A549 (cell line): ENCODE measurements around the gene ZFP69. TPM values are rescaled to one million over a fixed set of nuclear protein-coding genes. Genes with fewer than 3 reads are reported as not detected.

Experiments
- ATAC-seq, 2 experiments: fragments of 200-7000 bp in 1 of 2; fragments of >200 bp in 1 of 2; cut with Nextera tagmentation in 1 of 2; cut with Tn5 transposase in 1 of 2; 3 replicates each; pipeline versions ENCODE4 v1.8.0 to v1.9.1; 2018 to 2020; ENCODE audit warnings: mild to moderate bottlenecking in 1 of 2, moderate library complexity in 1 of 2
- CTCF ChIA-PET: fragments of 300-600 bp; sonication (Branson Sonifier 250); formaldehyde crosslinking; extraction: SDS; loops from one replicate; lab custom pipeline; 2021; ENCODE audit warnings: antibody characterized with exemption, inconsistent platforms; lab: Yijun Ruan, JAX
- POLR2A ChIA-PET: fragments of 350-600 bp; formaldehyde crosslinking; extraction: SDS; loops from one replicate; lab custom pipeline; 2021; ENCODE audit warnings: antibody characterized with exemption, inconsistent platforms; lab: Yijun Ruan, JAX
- DNase-seq, 2 experiments: peaks; one replicate each; pipeline versions ENCODE4 v3.0.0 to v3.0.0-alpha.2; 2011 to 2016; ENCODE audit warnings: low read depth in 1 of 2, low spot score in 1 of 2
- FAIRE-seq: peaks from 2 replicates; lab custom pipeline; 2011; peaks lifted over from hg19 to GRCh38; lab: Jason Lieb, UNC
- H3K27ac ChIP-seq, 2 experiments: fragments of >200 bp; sonication (Bioruptor Twin); formaldehyde crosslinking; 3 replicates each; pipeline ENCODE4 v1.5.1; 2016 to 2017
- H3K4me1 ChIP-seq: fragments of >200 bp; sonication (Bioruptor Twin); formaldehyde crosslinking; 3 replicates; pipeline ENCODE4 v1.6.1; 2016
- H3K4me2 ChIP-seq: fragments of >200 bp; sonication (Bioruptor Twin); formaldehyde crosslinking; 3 replicates; pipeline ENCODE4 v1.6.1; 2016
- H3K4me3 ChIP-seq: fragments of >200 bp; sonication (Bioruptor Twin); formaldehyde crosslinking; 3 replicates; pipeline ENCODE4 v1.5.1; 2016
- H3K9me3 ChIP-seq: fragments of >200 bp; sonication (Bioruptor Twin); formaldehyde crosslinking; 3 replicates; pipeline ENCODE4 v1.6.1; 2016
- CEBPB ChIP-seq, 2 experiments: fragments of >200 bp in 1 of 2; sonication (Bioruptor Twin) in 1 of 2; formaldehyde crosslinking in 1 of 2; IDR thresholded peaks; 2 replicates each; pipeline ENCODE4 v1.6.1; 2012 to 2016
- EHF ChIP-seq: fragments of 250-450 bp; sonication (Bioruptor Pico); IDR thresholded peaks from 2 replicates; pipeline ENCODE4 v1.5.0; 2020; ENCODE audit warnings: mild to moderate bottlenecking
- FOSB ChIP-seq: fragments of 250-450 bp; sonication (Bioruptor Pico); IDR thresholded peaks from 2 replicates; pipeline ENCODE4 v1.5.0; 2020; ENCODE audit warnings: mild to moderate bottlenecking, moderate library complexity
- HOXB5 ChIP-seq: fragments of 250-450 bp; sonication (Bioruptor Pico); IDR thresholded peaks from 2 replicates; pipeline ENCODE4 v1.5.0; 2020; ENCODE audit warnings: mild to moderate bottlenecking, moderate library complexity
- JUN ChIP-seq, 2 experiments: fragments of >200 bp; sonication (Bioruptor Twin); formaldehyde crosslinking; IDR thresholded peaks; 2 replicates in 1 of 2; 3 replicates in 1 of 2; pipeline ENCODE4 v1.6.1; 2016 to 2017
- KDM1A ChIP-seq: fragments of 200-600 bp; sonication (generic); IDR thresholded peaks from 2 replicates; pipeline ENCODE4 v1.6.1; 2016; ENCODE audit warnings: low read depth, mild to moderate bottlenecking
- MAFK ChIP-seq: fragments of 450-650 bp; IDR thresholded peaks from 2 replicates; pipeline ENCODE4 v1.6.1; 2014; ENCODE audit not compliant: partially characterized antibody
- MAZ ChIP-seq: fragments of 150-350 bp; IDR thresholded peaks from 2 replicates; pipeline ENCODE4 v1.6.1; 2014; ENCODE audit warnings: antibody characterized with exemption, low read depth, low read length, borderline replicate concordance
- MYC ChIP-seq: IDR thresholded peaks from 2 replicates; pipeline ENCODE4 v1.6.1; 2012; ENCODE audit warnings: mild to moderate bottlenecking, inconsistent platforms, low read length, improper control_type of control experiment, borderline replicate concordance
- NPAS2 ChIP-seq: fragments of 250-450 bp; sonication (Bioruptor Pico); IDR thresholded peaks from 2 replicates; pipeline ENCODE4 v1.8.0; 2022; ENCODE audit warnings: mild to moderate bottlenecking, moderate library complexity, borderline replicate concordance
- PHF8 ChIP-seq: fragments of 200-600 bp; sonication (generic); IDR thresholded peaks from 2 replicates; pipeline ENCODE4 v1.6.1; 2016; ENCODE audit warnings: low read depth, mild to moderate bottlenecking, antibody characterized with exemption, moderate library complexity, borderline replicate concordance
- POLR2AphosphoS2 ChIP-seq: conservative IDR thresholded peaks from 2 replicates; pipeline ENCODE4 v1.6.1; 2012; ENCODE audit warnings: low read length, improper control_type of control experiment, inconsistent platforms
- RAD21 ChIP-seq, 2 experiments: fragments of >200 bp in 1 of 2; sonication (Bioruptor Twin) in 1 of 2; formaldehyde crosslinking in 1 of 2; IDR thresholded peaks in 1 of 2; conservative IDR thresholded peaks in 1 of 2; 2 replicates in 1 of 2; 3 replicates in 1 of 2; pipeline ENCODE4 v1.6.1; 2012 to 2018; ENCODE audit warnings: inconsistent platforms in 1 of 2
- RCOR1 ChIP-seq: fragments of 150-350 bp; IDR thresholded peaks from 2 replicates; pipeline ENCODE4 v1.6.1; 2014; ENCODE audit warnings: antibody characterized with exemption, low read length, low read depth
- TFCP2L1 ChIP-seq: fragments of 250-450 bp; sonication (Bioruptor Pico); IDR thresholded peaks from 2 replicates; pipeline ENCODE4 v1.5.0; 2021; ENCODE audit warnings: mild to moderate bottlenecking
- WGBS: methylation state at CpG from one replicate; pipeline ENCODE4 v1.1.6; 2017; ENCODE audit errors: missing lambda C conversion rate; 5-methylcytosine and 5-hydroxymethylcytosine counted together
- polyA plus RNA-seq, 4 experiments: library from polyadenylated mRNA; depleted of rRNA in 3 of 4; stranded (reverse); fragments of >200 nt; fragmentation: RNase III in 1 of 4; extraction: RNeasy Plus Mini Kit Qiagen cat#74134 plus additional on column Dnase treatment in 1 of 4; gene quantifications; 2 replicates in 3 of 4; 3 replicates in 1 of 4; pipeline ENCODE4 v1.2.3, GENCODE V29; 2011 to 2017
- TF ChIP-seq, protein P1 (sequence below): fragments of >200 bp; sonication (Bioruptor Twin); formaldehyde crosslinking; IDR thresholded peaks from 3 replicates; pipeline ENCODE4 v1.6.1; 2016
- TF ChIP-seq, protein P2 (sequence below): fragments of 200-600 bp; sonication (generic); IDR thresholded peaks from 2 replicates; pipeline ENCODE4 v1.6.1; 2016; ENCODE audit warnings: antibody characterized with exemption, mild to moderate bottlenecking, moderate library complexity
- TF ChIP-seq, protein P3 (sequence below): fragments of 450-650 bp; IDR thresholded peaks from 2 replicates; pipeline ENCODE4 v1.6.1; 2014; ENCODE audit warnings: antibody characterized with exemption
- TF ChIP-seq, protein P4 (sequence below): fragments of >200 bp; sonication (Bioruptor Twin); formaldehyde crosslinking; IDR thresholded peaks from 3 replicates; pipeline ENCODE4 v1.5.1; 2016

ZFP69 gene
- polyA plus RNA-seq, 2 of the 4 experiments (the other 2 are of a cell fraction), result not detected

DNA sequence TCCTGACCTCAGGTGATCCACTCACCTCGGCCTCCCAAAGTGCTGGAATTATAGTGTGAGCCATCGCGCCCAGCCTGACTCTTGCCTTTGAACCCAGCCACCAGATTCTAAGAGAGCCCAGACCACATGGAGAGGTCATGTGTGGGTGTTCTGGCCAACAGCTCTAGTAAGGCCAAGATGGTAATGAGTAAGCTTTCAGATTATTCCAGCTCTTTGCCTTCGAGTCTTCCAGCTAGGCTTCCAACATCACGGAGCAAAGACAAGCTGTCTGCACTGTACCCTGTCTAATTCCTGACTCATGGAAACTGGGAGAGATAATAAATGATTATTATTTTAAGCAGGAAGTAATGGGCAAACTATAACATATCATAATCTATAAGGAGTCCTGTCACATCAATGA, 41.6 kb upstream of the ZFP69 start:
- WGBS, result 52% methylated on average over 5 of the region's 5 CpGs
- CTCF ChIA-PET, result interaction anchor here (0.6 to 1.3 kb wide), 2 partner anchors 48 to 752 kb away, joined by 3 to 4 read pairs; no protein-coding TSS in a partner anchor
- FAIRE-seq (no peak), ATAC-seq (no peak), DNase-seq (no peak)
- POLR2A ChIA-PET, result no interaction called here
- Histone ChIP-seq H3K9me3 (no peaks in the 10 kb centered on the region; the same call in 2 of the 3 replicates), H3K27ac (no peak overlapping the region), H3K4me3 (no peak overlapping the region), H3K4me1 (no peaks in the 10 kb centered on the region), H3K4me2 (no peak overlapping the region)
- no peak for TF ChIP-seq RCOR1
- no peak for TF ChIP-seq MAZ
- no peak for TF ChIP-seq MYC
- no peak for TF ChIP-seq NPAS2 (CRISPR knock-in tag)
- TF ChIP-seq, protein P1, sequence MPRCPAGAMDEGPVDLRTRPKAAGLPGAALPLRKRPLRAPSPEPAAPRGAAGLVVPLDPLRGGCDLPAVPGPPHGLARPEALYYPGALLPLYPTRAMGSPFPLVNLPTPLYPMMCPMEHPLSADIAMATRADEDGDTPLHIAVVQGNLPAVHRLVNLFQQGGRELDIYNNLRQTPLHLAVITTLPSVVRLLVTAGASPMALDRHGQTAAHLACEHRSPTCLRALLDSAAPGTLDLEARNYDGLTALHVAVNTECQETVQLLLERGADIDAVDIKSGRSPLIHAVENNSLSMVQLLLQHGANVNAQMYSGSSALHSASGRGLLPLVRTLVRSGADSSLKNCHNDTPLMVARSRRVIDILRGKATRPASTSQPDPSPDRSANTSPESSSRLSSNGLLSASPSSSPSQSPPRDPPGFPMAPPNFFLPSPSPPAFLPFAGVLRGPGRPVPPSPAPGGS, result no peak
- TF ChIP-seq, protein P2, sequence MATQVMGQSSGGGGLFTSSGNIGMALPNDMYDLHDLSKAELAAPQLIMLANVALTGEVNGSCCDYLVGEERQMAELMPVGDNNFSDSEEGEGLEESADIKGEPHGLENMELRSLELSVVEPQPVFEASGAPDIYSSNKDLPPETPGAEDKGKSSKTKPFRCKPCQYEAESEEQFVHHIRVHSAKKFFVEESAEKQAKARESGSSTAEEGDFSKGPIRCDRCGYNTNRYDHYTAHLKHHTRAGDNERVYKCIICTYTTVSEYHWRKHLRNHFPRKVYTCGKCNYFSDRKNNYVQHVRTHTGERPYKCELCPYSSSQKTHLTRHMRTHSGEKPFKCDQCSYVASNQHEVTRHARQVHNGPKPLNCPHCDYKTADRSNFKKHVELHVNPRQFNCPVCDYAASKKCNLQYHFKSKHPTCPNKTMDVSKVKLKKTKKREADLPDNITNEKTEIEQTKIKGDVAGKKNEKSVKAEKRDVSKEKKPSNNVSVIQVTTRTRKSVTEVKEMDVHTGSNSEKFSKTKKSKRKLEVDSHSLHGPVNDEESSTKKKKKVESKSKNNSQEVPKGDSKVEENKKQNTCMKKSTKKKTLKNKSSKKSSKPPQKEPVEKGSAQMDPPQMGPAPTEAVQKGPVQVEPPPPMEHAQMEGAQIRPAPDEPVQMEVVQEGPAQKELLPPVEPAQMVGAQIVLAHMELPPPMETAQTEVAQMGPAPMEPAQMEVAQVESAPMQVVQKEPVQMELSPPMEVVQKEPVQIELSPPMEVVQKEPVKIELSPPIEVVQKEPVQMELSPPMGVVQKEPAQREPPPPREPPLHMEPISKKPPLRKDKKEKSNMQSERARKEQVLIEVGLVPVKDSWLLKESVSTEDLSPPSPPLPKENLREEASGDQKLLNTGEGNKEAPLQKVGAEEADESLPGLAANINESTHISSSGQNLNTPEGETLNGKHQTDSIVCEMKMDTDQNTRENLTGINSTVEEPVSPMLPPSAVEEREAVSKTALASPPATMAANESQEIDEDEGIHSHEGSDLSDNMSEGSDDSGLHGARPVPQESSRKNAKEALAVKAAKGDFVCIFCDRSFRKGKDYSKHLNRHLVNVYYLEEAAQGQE, result no peak
- no peak for TF ChIP-seq MAFK

DNA sequence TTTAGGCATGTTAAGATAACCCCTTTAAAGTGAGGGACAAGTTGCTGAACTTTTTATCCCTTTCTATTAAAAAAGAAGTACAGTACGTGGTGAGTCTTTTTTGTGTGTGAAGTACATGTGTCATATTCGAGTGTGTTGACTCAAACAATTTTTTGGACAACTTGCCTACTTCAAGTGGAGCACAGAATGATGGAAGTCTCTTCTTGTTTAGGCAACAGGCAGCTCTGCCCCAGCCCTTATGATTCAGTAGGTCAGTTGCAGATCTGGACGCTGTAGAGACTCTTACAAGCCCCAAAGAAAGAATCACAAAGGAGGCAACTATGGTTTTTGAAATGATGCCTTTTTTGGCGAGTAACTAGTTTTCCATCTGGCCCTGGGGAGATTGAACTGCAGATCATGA, 41.2 kb upstream of the ZFP69 start:
- no peaks in the 10 kb centered on the region for H3K4me1 ChIP-seq
- ChIA-PET POLR2A (no interaction called here), CTCF (interaction anchor here (1.3 kb wide), 1 partner anchor 48 kb away, joined by 4 read pairs; no protein-coding TSS in a partner anchor)
- WGBS, result 35% methylated on average over 4 of the region's 4 CpGs
- ATAC-seq, result no peak
- TF ChIP-seq, protein P3, sequence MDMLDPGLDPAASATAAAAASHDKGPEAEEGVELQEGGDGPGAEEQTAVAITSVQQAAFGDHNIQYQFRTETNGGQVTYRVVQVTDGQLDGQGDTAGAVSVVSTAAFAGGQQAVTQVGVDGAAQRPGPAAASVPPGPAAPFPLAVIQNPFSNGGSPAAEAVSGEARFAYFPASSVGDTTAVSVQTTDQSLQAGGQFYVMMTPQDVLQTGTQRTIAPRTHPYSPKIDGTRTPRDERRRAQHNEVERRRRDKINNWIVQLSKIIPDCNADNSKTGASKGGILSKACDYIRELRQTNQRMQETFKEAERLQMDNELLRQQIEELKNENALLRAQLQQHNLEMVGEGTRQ, result no peak
- no peak for TF ChIP-seq POLR2AphosphoS2
- TF ChIP-seq KDM1A, result no peak
- TF ChIP-seq, all 56 proteins: peak for 0
- FAIRE-seq (no peak), DNase-seq (no peak)
- H3K4me2 ChIP-seq, result no peak overlapping the region
- no peak overlapping the region for H3K27ac ChIP-seq
- H3K4me3 ChIP-seq, result no peak overlapping the region
- H3K9me3 ChIP-seq, result no peaks in the 10 kb centered on the region; the same call in 2 of the 3 replicates

DNA sequence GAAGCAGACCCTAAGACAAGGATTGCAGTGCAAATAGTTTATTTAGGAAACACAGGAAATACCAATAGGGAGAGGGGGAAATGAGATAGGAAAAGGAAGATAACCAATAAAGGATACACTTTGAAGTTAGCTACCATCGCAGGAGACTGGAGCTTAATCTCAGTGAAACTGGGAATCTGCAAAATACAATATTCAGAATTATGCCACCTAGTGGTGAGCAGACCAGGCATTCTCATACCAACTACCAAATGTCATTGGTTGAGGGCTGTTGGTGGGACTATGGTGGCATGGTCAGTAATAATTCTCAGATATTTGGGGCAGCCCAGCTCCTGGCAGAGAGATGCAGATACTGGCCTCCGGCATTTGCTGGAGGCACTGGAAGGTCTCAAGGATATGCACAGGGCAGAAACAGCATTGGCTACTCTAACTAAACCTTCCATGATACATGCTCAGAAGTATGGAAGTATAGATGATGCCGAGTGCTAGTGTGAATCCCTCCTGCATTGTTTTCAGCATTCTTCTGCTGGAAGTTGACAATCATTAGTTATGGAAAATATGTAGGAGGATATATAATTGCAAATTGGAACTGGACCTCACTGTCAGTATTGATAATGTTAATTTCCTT, 38.6 kb upstream of the ZFP69 start:
- ChIA-PET CTCF (interaction anchor here (0.6 to 2.2 kb wide), 3 partner anchors 8 to 15 kb away, joined by 3 to 5 read pairs (median 4); no protein-coding TSS in a partner anchor), POLR2A (no interaction called here)
- FAIRE-seq (no peak), DNase-seq (peak; percentile 16 to 18), ATAC-seq (peak in 1 of 2 experiments; percentile 59; a peak in 2 of 6 replicates)
- Histone ChIP-seq H3K27ac (no peak overlapping the region), H3K9me3 (no peaks in the 10 kb centered on the region; the same call in 2 of the 3 replicates), H3K4me3 (no peak overlapping the region), H3K4me2 (no peak overlapping the region), H3K4me1 (no peaks in the 10 kb centered on the region)
- TF ChIP-seq TFCP2L1 (CRISPR knock-in tag), result no peak
- no peak for TF ChIP-seq HOXB5 (CRISPR knock-in tag)
- TF ChIP-seq, protein P4, sequence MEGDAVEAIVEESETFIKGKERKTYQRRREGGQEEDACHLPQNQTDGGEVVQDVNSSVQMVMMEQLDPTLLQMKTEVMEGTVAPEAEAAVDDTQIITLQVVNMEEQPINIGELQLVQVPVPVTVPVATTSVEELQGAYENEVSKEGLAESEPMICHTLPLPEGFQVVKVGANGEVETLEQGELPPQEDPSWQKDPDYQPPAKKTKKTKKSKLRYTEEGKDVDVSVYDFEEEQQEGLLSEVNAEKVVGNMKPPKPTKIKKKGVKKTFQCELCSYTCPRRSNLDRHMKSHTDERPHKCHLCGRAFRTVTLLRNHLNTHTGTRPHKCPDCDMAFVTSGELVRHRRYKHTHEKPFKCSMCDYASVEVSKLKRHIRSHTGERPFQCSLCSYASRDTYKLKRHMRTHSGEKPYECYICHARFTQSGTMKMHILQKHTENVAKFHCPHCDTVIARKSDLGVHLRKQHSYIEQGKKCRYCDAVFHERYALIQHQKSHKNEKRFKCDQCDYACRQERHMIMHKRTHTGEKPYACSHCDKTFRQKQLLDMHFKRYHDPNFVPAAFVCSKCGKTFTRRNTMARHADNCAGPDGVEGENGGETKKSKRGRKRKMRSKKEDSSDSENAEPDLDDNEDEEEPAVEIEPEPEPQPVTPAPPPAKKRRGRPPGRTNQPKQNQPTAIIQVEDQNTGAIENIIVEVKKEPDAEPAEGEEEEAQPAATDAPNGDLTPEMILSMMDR, result peak; percentile 24; the same call in 1 of the 3 replicates
- no peak for TF ChIP-seq PHF8
- 0 out of 5 replicates have a peak, but pooled peaks of 1 of the 2 experiments have one; percentile 3 for TF ChIP-seq RAD21 (conservative IDR thresholded peaks at IDR 0.05 in 1 of 2, IDR thresholded peaks at IDR 0.05 in 1 of 2)
- TF ChIP-seq CEBPB (IDR thresholded peaks at IDR 0.05), result no peak
- TF ChIP-seq JUN (IDR thresholded peaks at IDR 0.05), result no peak
- no peak for TF ChIP-seq FOSB (CRISPR knock-in tag)
- TF ChIP-seq EHF (CRISPR knock-in tag), result no peak
- WGBS, result 49% methylated on average over 3 of the region's 3 CpGs
